SJSA1 (cell line): Measurements from ENCODE around the gene DNLZ. TPM values are rescaled to one million over a fixed set of nuclear protein-coding genes. Genes with fewer than 3 reads are reported as not detected.
A peak's percentile ranks its signal among the peaks of the same experiment; 100 is the strongest.

Source experiments
- DNase-seq, 2 experiments: peaks; one replicate each; pipeline ENCODE4 v3.0.0-alpha.2; 2015 to 2020; ENCODE audit warnings: low spot score in 2 of 2, low read depth in 1 of 2
- H3K27ac ChIP-seq: fragments of 250-450 bp; sonication (Bioruptor Pico); 2 replicates; pipeline ENCODE4 v1.5.1; 2020; ENCODE audit warnings: mild to moderate bottlenecking, moderate library complexity
- H3K27me3 ChIP-seq: fragments of 250-450 bp; sonication (Bioruptor Pico); replicated peaks from 2 replicates; pipeline ENCODE4 v1.5.1; 2020; ENCODE audit warnings: mild to moderate bottlenecking, moderate library complexity
- H3K36me3 ChIP-seq: fragments of 250-450 bp; sonication (Bioruptor Pico); 2 replicates; pipeline ENCODE4 v1.5.1; 2020; ENCODE audit warnings: mild to moderate bottlenecking
- H3K4me1 ChIP-seq: fragments of 250-450 bp; sonication (Bioruptor Pico); replicated peaks from 2 replicates; pipeline ENCODE4 v1.6.1; 2021; ENCODE audit warnings: mild to moderate bottlenecking
- H3K4me3 ChIP-seq: fragments of 250-450 bp; sonication (Bioruptor Pico); 2 replicates; pipeline ENCODE4 v1.5.1; 2020; ENCODE audit warnings: mild to moderate bottlenecking
- H3K9me3 ChIP-seq: fragments of 250-450 bp; sonication (Bioruptor Pico); replicated peaks from 2 replicates; pipeline ENCODE4 v1.5.1; 2020; ENCODE audit warnings: mild to moderate bottlenecking
- total RNA-seq: library from RNA; depleted of rRNA; stranded (reverse); fragments of >200 nt; shearing (Covaris generic); gene quantifications from 2 replicates; pipeline ENCODE4 v1.2.3, GENCODE V29; 2014

The DNLZ gene
- total RNA-seq, 1 experiment from 2014 or later, result 43.0 TPM

- Histone ChIP-seq H3K27me3 (no peaks in the 10 kb centered on the region), H3K36me3 (peaks cover 57% of the 10 kb centered on the region), H3K27ac (no peak overlapping the region), H3K9me3 (no peaks in the 10 kb centered on the region), H3K4me1 (peaks cover 21% of the 10 kb centered on the region), H3K4me3 (no peak overlapping the region)
- DNase-seq, result no peak
Measured at GRCh38 chr9:136402067-136402466, 38.5 kb upstream of the DNLZ start.

- no peak for DNase-seq
- Histone ChIP-seq H3K9me3 (no peaks in the 10 kb centered on the region), H3K36me3 (peaks cover 59% of the 10 kb centered on the region), H3K4me1 (peaks cover 21% of the 10 kb centered on the region), H3K27me3 (no peaks in the 10 kb centered on the region), H3K27ac (no peak overlapping the region), H3K4me3 (no peak overlapping the region)
Measured at GRCh38 chr9:136401173-136401922, 37.8 kb upstream of the DNLZ start.

- peak within 1 kb of the TSS; percentile 97 for H3K4me3 ChIP-seq
- H3K4me1 ChIP-seq, result peaks cover 21% of the 10 kb centered on the region
- no peaks in the 10 kb centered on the region for H3K9me3 ChIP-seq
- H3K36me3 ChIP-seq, result peaks cover 60% of the 10 kb centered on the region
- H3K27ac ChIP-seq, result no peak within 1 kb of the TSS; the same call in 1 of the 2 replicates
- H3K27me3 ChIP-seq, result no peaks in the 10 kb centered on the region
- DNase-seq, result peak; percentile 77
Measured at GRCh38 chr9:136400038-136400834, 36.7 kb upstream of the DNLZ start, which contains the start of gene SNAPC4. Gene SNAPC4 (minus strand): TSS chr9:136400170. CDS start chr9:136398428, 1,742 bp downstream.

GRCh38 chr9:136399176-136400037 lies 35.9 kb upstream of the DNLZ start:
- peaks cover 60% of the 10 kb centered on the region for H3K36me3 ChIP-seq
- peak in 1 of 2 experiments; percentile 23 for DNase-seq
- H3K4me3 ChIP-seq, result peak overlapping the region; percentile 97
- H3K27ac ChIP-seq, result no peak overlapping the region; the same call in 1 of the 2 replicates
- no peaks in the 10 kb centered on the region for H3K9me3 ChIP-seq
- H3K4me1 ChIP-seq, result peaks cover 21% of the 10 kb centered on the region
- H3K27me3 ChIP-seq, result no peaks in the 10 kb centered on the region

- no peak for DNase-seq
- Histone ChIP-seq H3K9me3 (no peaks in the 10 kb centered on the region), H3K4me3 (no peak overlapping the region), H3K4me1 (peaks cover 21% of the 10 kb centered on the region), H3K27ac (no peak overlapping the region), H3K27me3 (no peaks in the 10 kb centered on the region), H3K36me3 (peaks cover 58% of the 10 kb centered on the region)
Measured at GRCh38 chr9:136398286-136398685, 34.7 kb upstream of the DNLZ start.

GRCh38 chr9:136397643-136398042 lies 34.1 kb upstream of the DNLZ start:
- H3K27ac ChIP-seq, result no peak overlapping the region
- peaks cover 64% of the 10 kb centered on the region for H3K36me3 ChIP-seq
- H3K9me3 ChIP-seq, result no peaks in the 10 kb centered on the region
- H3K27me3 ChIP-seq, result no peaks in the 10 kb centered on the region
- no peak overlapping the region for H3K4me3 ChIP-seq
- H3K4me1 ChIP-seq, result peaks cover 21% of the 10 kb centered on the region
- no peak for DNase-seq

GRCh38 chr9:136396219-136396515 lies 32.6 kb upstream of the DNLZ start:
- Histone ChIP-seq H3K9me3 (no peaks in the 10 kb centered on the region), H3K4me1 (peaks cover 21% of the 10 kb centered on the region), H3K27ac (no peak overlapping the region), H3K36me3 (peaks cover 74% of the 10 kb centered on the region), H3K27me3 (no peaks in the 10 kb centered on the region), H3K4me3 (no peak overlapping the region)
- DNase-seq, result no peak

- no peak overlapping the region for H3K4me3 ChIP-seq
- H3K36me3 ChIP-seq, result peaks cover 77% of the 10 kb centered on the region
- no peak overlapping the region for H3K27ac ChIP-seq
- H3K4me1 ChIP-seq, result peaks cover 19% of the 10 kb centered on the region
- no peaks in the 10 kb centered on the region for H3K27me3 ChIP-seq
- no peak for DNase-seq
- H3K9me3 ChIP-seq, result no peaks in the 10 kb centered on the region
Measured at GRCh38 chr9:136395345-136396218, 32.0 kb upstream of the DNLZ start.

GRCh38 chr9:136395020-136395340 lies 31.4 kb upstream of the DNLZ start:
- no peak for DNase-seq

GRCh38 chr9:136394312-136395019 lies 30.9 kb upstream of the DNLZ start:
- Histone ChIP-seq H3K36me3 (peaks cover 77% of the 10 kb centered on the region), H3K27ac (no peak overlapping the region), H3K27me3 (no peaks in the 10 kb centered on the region), H3K4me1 (peaks cover 9% of the 10 kb centered on the region), H3K9me3 (no peaks in the 10 kb centered on the region), H3K4me3 (no peak overlapping the region)
- DNase-seq, result no peak

More at GRCh38 chr9:136395020-136395340, 31.4 kb upstream of the DNLZ start:
- H3K9me3 ChIP-seq, result no peaks in the 10 kb centered on the region
- peaks cover 77% of the 10 kb centered on the region for H3K36me3 ChIP-seq
- H3K4me1 ChIP-seq, result peaks cover 14% of the 10 kb centered on the region
- H3K27me3 ChIP-seq, result no peaks in the 10 kb centered on the region
- no peak overlapping the region for H3K27ac ChIP-seq
- no peak overlapping the region for H3K4me3 ChIP-seq

- no peak for DNase-seq
- Histone ChIP-seq H3K4me1 (no peaks in the 10 kb centered on the region; the same call in 1 of the 2 replicates), H3K9me3 (no peaks in the 10 kb centered on the region), H3K27ac (no peak overlapping the region), H3K36me3 (peaks cover 81% of the 10 kb centered on the region), H3K4me3 (no peak overlapping the region), H3K27me3 (no peaks in the 10 kb centered on the region)
Measured at GRCh38 chr9:136393531-136393930, 30.0 kb upstream of the DNLZ start.

GRCh38 chr9:136392538-136393449 lies 29.2 kb upstream of the DNLZ start:
- no peak for DNase-seq
- Histone ChIP-seq H3K9me3 (no peaks in the 10 kb centered on the region), H3K36me3 (peaks cover 79% of the 10 kb centered on the region), H3K27ac (no peak overlapping the region), H3K27me3 (no peaks in the 10 kb centered on the region), H3K4me3 (no peak overlapping the region), H3K4me1 (no peaks in the 10 kb centered on the region)
